Left ventricle myocardium superior (tissue), 1 donor: ENCODE results near the gene CDO1. TPM values are rescaled to one million over a fixed set of nuclear protein-coding genes. Genes with fewer than 3 reads are reported as not detected.
A peak's percentile ranks its signal among the peaks of the same experiment; 100 is the strongest.

ENCODE experiments used
- ATAC-seq: fragments of 200-7000 bp; cut with Tn5 transposase; one replicate; pipeline ENCODE4 v1.9.1; 2020; ENCODE audit warnings: mild to moderate bottlenecking, moderate library complexity
- DNase-seq: peaks from one replicate; pipeline ENCODE4 v3.0.0-alpha.2; 2020
- intact Hi-C: fragments of 100-400 bp; cut with micrococcal nuclease; formaldehyde crosslinking; loops from one replicate; pipeline ENCODE4 v1.11.0; 2022
- total RNA-seq: library from RNA; stranded (reverse); fragmentation: NEBNext Ultra II Directional; extraction: Animal tissue kit (Norgen Biotek cat#: 25700); gene quantifications from one replicate; pipeline ENCODE4 v1.2.1, GENCODE V29; 2021
- donor health status: DM: no; HTN: yes; CAD: no; lungs with severe emphysema.

The CDO1 gene
- total RNA-seq, 1 donor from 2014 or later: 5.4 TPM

DNA sequence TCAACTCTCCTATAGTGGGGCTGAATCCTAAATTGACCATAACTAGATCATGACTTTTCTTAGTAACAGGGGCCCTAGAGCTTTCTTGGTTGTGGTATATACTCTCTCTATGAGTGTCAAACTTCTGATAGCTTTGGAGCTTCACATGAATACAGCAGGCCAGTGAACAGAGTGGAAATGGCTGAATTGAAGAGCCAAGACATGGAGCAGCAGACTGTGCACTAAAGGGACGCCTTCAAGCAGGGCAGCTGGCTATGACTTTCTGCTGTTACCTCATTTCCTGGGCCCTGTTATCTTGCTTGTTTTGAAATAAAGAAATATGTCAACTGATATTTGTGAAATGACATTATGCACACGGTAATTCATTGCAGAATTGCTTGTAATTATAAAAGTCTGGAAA, 16.4 kb downstream of the CDO1 start:
- ATAC-seq: peak; percentile 50
- DNase-seq: no peak
- intact Hi-C loops: no loop called here

DNA sequence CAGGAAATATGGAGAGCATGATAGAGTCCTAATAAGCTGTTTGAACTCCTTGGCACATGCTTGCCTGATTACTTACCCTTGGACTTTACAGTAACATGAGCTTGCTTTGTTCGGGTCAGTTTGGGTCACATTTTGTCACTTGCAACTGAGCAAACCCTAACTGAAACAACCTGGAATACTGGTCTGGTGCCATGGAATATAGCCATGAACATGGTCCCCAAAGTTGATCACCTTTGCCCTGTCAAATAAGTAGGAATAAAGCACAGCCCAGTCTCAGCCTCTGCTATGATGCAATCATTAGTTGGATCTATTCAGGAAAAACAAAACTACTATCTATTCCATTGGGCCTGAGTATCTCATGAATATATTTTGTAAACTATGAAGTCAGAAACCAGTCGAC, 18.2 kb downstream of the CDO1 start:
- no peak for DNase-seq
- peak; percentile 71 for ATAC-seq
- intact Hi-C loops: no loop called here

DNA sequence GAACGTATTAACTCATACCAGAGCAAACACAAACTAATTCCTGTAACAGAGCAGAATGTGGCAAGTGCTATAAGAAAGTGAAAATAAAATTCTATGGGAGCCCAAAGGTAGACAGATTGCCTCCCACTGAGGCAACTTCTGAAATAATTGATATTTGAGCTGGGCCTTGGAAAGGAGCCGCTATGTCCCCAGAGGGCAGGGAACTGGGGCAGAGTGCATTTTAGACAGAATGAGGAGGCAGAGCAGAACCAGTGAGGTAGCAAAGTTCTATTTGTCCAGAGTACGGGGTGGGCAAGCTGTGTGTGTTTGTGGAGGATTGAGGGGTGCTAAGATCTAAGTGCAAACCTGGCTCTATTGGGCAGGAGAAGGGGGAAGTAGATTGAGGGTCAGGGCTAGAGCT, 19.8 kb downstream of the CDO1 start:
- ATAC-seq (no peak), DNase-seq (no peak)
- intact Hi-C loops: no loop called here

DNA sequence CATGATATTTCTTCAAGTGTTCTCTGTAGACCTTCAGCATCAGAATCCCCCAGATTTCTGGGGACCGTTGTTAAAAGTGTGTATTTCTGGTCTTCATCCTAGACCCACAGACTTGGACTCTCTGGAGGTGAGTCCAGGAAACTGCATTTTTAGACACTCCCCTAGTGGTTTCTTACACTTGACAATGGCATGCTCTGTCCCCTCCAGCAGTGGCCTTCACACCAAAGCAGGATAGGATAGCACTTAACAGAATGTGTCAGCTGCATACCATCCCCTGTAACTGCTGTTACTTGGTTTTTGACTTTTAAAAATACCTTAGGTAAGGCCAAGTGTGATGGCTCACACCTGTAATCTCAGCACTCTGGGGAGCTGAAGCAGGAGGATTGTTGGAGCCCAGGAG, 20.8 kb downstream of the CDO1 start:
- ATAC-seq: no peak

DNA sequence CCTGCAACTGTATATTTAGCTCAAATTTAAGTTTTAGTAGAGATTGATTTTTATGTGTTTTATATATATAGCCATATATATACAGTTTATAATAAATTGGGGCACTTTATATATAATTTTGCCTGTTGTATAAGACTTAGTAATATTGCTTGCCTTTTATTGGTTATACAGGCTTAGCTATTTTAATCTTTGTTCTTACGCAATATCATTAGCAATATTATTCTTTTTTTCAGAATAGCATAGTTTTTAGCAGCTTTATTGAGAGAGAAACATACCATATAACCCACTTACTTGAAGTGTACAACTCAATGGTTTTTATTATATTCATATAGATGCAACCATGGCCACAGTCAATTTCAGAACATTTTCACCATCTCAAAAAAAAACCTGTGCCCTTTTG, 28.0 kb downstream of the CDO1 start:
- ATAC-seq: no peak
- no peak for DNase-seq
- intact Hi-C loops: no loop called here

More for the DNA sequence above, 20.8 kb downstream of the CDO1 start:
- intact Hi-C loops: no loop called here
- DNase-seq: no peak

DNA sequence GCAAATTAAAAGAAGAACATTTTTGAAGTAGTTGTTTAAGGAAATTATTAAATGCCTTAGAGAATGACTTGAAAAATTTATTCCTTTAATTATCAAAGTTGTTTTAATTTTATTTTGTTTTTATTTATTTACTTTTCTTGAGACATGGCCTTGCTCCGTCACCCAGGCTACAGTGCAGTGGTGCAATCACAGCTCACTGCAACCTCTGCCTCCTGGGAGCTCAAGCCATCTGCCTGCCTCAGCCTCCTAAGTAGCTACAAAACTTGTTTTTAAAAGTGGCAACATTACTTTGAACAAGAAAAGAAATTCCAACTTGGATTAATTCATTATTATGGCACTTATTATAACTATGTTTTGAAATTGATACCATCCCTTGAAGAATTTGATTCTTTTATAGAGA, 29.0 kb downstream of the CDO1 start:
- ATAC-seq (no peak), DNase-seq (no peak)
- intact Hi-C loops: no loop called here

DNA sequence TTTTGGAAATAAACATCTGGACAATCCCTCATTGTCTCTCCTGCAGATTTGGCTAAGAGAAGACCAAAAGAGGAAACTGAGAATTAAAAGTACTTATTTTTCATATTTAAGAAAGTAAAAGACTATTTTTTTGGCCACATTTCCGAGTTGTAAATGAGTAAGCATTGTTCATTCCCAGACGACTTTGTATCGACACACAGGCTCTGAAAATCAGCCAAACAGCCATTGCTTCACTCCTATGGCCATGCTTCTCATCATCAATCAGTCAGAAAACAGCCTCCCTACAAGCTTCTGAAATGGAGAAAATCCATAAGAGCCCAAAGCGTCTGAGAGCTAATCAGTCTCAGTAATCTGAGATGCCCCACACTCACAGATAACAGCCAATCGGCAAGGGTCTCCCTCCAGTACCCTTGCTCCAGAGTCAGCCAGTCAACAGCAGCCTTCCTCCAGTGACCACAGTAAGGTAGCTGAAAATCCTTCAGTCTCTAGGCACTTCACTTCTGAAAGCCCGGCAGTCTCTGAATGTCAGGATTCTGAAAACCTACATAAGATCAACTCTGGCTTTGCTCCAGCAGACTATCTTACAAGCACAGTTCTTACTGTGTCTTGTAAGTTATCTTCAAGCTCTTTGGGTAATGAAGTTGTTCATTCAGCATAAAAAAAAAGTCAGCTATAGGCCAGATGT, 30.9 kb downstream of the CDO1 start:
- ATAC-seq (no peak), DNase-seq (no peak)
- intact Hi-C loops: no loop called here

DNA sequence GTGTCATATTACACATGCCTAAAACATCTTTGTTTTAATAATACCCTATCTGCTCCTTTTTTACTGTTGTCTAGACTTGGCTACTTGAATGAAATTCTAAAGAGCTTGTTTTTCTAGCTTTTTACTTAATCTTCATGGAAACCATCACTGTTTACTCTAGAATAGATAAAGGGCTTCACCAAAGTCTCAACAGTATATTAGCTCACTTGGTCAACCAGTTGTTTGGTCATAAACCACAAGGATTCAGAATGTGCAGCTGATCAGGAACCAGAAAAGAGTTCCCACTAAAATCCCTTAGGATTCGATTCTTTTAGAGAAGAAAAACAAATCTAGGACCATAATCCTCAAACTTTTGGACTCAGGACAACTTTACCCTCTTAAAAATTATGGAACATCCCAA, 38.0 kb downstream of the CDO1 start:
- intact Hi-C loops: no loop called here
- ATAC-seq (peak; percentile 46), DNase-seq (no peak)

DNA sequence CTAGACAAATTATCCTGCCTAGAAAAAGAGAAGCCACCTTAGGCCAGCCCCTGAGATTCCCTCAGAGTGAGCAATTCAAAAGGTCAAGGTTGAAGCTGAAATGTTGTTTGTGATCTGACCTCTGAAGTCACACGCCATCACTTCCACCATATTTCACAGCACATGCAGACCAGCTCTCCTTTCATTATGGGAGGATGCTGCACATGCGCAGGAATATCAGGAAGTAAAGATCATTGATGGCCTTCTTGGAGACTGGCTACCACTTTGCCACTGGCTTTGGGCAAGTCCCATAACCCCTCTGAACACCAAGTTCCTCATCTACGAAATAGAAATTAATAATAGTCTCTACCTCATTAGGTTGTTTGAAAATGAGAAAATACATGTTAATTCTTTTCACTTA, 39.5 kb downstream of the CDO1 start:
- DNase-seq (no peak), ATAC-seq (no peak)
- intact Hi-C loops: no loop called here

DNA sequence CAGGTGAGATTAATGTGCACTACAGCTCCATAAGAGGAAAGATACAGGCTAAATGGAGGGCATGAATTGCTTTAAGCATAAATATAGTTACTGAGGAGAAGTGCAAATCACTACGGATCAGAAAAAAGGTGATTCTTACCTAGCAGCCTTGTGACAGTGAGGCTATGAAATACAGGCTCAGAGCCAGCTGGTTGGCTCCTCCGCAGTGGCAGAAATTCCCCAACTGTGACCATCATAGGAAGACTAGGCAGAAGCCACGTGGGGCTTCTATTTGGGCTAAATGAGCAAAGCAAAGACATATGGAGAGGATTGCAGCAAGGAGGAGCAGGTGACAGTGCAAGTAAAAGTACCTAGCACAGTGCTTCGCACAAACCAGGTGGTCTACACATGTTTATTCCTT, 40.5 kb downstream of the CDO1 start:
- DNase-seq (no peak), ATAC-seq (no peak)
- intact Hi-C loops: no loop called here

DNA sequence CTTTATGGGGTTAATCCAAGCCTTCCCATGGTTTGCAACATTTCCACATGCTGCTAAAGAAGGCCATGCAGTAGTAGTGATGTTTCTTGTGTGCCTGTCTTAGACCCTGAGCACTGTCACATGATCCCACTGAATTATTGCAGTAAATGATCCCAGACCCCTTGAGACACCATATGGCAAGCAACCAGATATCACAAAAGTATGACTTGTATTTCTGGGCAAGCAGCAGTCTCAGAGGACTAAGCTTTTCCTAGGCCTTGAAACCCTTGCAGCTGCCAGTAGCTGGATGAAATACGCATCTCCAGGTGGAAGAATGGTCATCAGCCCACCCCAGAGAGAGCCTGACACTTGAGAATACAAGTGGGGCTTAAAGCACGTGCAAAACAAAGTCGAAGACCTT, 41.8 kb downstream of the CDO1 start:
- ATAC-seq: peak; percentile 85
- DNase-seq: no peak
- intact Hi-C loops: no loop called here

DNA sequence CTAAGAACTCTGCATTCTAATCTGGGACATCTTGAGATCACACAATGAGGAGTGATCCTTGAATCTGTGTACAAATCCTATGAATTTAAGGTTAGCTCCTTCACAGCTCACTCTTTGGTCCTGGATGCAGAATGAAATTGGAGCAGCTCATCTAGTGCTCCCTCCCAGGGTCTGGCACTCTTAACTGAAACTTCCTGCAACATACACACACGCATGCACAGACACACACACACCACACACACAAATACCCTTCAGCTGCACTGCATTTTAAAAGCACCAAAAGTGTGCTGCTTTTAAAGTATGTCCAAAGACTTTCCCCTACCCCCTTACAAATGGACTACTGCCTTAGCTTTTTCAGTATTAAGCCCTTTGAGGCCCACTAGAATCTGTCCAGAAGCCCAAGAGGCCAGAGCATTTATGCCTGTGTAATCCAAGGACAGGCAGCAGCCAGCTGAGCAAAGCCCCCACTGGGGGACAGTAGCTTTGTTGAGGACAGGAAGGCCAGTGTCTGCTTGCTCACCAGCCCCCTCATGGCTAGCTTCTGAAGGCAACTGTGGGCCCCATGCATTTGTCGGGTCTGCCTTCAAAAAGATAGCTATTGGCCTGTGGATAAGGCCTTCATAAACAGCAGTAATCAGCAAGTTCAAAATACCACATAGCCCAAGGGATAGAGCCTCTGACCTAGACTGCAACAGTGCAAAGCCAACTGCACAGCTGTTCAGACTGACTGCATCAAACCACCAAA, 43.6 kb downstream of the CDO1 start:
- DNase-seq (peak; percentile 43), ATAC-seq (peak; percentile 84)
- intact Hi-C loops: no loop called here

DNA sequence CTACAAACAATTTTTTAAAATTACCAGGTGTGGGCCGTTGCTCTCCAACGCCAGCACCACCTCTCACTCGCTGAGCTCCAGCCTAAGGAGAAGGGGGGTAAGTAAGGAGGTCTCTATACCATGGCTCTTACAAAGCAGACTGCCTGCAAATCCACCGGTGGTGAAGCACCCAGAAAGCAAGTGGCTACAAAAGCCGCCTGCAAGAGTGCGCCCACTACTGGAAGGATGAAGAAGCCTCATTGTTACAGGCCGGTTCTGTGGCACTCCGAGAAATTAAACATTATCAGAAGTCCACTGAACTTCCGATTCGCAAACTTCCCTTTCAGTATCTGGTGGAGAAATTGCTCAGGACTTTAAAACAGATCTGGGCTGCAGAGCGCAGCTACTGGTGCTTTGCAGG, 46.0 kb downstream of the CDO1 start:
- DNase-seq (no peak), ATAC-seq (no peak)
- intact Hi-C loops: no loop called here

DNA sequence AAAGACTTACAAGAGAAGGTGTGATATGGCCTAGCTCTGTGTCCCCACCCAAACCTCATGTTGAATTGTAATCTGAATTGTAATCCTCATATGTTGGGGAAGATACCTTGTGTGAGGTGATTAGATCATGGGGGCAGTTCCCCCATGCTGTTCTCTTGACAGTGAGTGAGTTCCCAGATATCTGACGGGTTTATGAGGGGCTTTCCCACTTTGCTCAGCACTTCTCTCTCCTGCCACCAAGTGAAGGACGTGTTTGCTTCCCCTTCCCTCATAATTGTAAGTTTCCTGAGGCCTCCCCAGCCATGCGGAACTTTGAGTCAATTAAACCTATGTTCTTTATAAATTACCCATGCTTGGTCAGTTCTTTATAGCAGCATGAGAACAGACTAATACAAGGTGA, 49.0 kb downstream of the CDO1 start:
- no peak for DNase-seq
- intact Hi-C loops: no loop called here
- ATAC-seq: no peak

DNA sequence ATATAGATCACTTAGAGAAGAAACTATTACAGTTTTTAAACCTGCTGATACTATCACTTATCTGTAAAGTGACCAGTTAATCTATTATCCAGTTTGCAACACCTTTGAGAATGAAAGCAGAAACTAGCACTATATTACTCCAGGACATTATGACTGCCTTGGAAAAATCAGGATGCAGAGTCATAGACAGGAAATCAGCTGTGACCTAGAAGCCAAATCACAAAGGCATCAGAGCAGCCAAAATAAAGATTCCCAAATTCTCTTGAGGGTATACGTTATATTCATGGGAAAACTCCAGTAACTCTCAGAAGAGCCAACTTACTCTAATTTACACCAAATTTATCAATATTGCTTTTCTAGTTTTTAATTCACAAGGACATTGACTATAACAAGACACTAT, 49.9 kb downstream of the CDO1 start:
- DNase-seq (no peak), ATAC-seq (no peak)
- intact Hi-C loops: no loop called here

DNA sequence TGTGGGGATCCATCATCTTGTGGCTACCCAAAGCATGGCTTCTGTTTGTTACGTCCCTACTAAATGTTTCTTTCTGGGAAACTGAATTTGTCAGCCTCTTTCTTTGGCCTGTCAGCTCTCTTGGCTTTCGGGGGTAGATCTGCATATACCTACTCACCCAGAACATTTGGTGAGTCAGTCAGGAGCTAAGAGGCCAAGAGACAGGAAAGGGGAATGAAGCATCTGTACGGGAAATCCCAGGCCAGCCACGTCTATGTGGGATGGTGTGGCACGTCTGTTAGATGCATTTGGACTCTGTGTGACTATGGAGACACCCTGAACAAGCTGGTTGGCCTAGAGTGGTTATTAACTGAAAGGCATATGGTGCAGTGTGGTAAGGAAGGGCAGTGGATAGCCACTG, 58.1 kb downstream of the CDO1 start:
- DNase-seq (no peak), ATAC-seq (no peak)
- intact Hi-C loops: no loop called here

DNA sequence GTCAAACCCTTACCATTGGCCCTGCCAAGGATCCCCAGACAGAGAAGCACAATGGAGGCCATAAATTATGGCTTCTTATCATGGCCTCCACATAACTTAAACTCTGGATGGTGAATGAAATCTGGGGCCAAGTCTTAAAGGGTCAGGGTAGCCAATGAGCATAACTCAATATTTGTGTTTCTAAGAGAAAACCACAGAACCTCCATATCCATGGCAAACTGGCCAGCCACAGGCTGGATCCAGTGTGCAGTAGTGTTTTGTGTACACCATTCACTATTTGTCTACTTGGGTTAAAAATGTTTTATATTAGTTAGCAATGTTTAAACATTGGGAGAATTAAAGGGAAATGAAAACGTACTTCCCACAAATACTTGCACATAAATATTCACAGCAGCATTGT, 60.8 kb downstream of the CDO1 start:
- DNase-seq: no peak
- ATAC-seq: no peak
- intact Hi-C loops: no loop called here
